ENCODE measurements around the gene TRIM64C.
"Not testable (repeated sequence)": the region's sequence is repeated elsewhere in the genome, so short reads cannot be mapped to it uniquely, and the experiment has no call there.

Gene TRIM64C, protein sequence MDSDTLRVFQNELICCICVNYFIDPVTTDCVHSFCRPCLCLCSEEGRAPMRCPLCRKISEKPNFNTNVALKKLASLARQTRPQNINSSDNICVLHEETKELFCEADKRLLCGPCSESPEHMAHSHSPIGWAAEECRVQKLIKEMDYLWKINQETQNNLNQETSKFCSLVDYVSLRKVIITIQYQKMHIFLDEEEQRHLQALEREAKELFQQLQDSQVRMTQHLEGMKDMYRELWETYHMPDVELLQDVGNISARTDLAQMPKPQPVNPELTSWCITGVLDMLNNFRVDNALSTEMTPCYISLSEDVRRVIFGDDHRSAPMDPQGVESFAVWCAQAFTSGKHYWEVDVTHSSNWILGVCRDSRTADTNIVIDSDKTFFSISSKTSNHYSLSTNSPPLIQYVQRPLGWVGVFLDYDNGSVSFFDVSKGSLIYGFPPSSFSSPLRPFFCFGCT

DNA sequence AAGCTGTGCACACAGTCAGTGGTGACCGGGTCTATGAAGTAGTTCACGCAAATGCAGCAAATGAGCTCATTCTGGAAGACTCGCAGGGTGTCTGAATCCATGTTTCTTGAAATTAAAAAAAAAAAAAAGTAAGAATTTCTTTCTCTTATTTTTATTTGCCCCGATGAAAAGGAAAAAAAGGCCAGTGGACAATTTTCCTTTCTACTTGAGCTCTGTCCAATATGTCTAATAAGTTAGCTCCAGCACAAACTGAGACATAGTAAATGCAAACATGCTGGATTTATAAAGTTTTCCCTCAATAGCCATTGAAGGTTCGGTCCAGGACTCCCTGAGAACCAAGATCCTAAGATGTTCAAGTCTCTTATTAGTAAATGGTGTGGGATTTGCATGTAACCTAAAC, at the start of gene TRIM64C:
TSS of gene TRIM64C (minus strand) at position 101 of the 400 bp plus-strand sequence. CDS start at position 101, 0 bp downstream.
- in situ Hi-C loops (cut with HindIII; ENCODE audit: low pct_unique_long_range_greater_than_20kb, low sequenced_read_pairs); DNase-seq (ENCODE audit: low read depth in 1 of 2, low spot score in 1 of 2): not testable (repeated sequence)

- in situ Hi-C loops (cut with HindIII; ENCODE audit: low pct_unique_long_range_greater_than_20kb, low sequenced_read_pairs); DNase-seq (ENCODE audit: low read depth in 1 of 2, low spot score in 1 of 2): not testable (repeated sequence)
Observed at GRCh38 chr11:49102356-49102755, 43.4 kb upstream of the TRIM64C start.

DNA sequence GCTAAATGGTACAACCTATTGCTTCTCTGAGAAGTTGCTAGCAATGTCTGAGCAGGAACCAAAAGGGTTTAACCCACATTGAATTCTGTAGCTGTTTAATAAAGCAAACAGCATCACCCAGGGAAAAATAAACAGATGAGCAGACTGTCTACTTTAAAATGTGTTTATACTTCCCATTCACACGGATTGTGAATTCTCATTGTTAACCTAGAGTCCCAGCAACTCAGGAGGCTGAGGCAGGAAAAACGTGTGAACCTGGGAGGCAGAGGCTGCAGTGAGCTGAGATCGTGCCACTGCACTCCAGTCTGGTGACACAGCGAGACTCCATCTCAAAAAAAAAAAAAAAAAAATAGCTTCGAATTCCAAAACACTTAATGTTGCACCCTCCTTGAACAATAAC, 11.0 kb upstream of the TRIM64C start:
- in situ Hi-C loops (cut with HindIII; ENCODE audit: low pct_unique_long_range_greater_than_20kb, low sequenced_read_pairs); DNase-seq (ENCODE audit: low read depth in 1 of 2, low spot score in 1 of 2): not testable (repeated sequence)

- in situ Hi-C loops (cut with HindIII; ENCODE audit: low pct_unique_long_range_greater_than_20kb, low sequenced_read_pairs); DNase-seq (ENCODE audit: low read depth in 1 of 2, low spot score in 1 of 2): not testable (repeated sequence)
Observed at GRCh38 chr11:49049821-49050220, 9.1 kb downstream of the TRIM64C start.

DNA sequence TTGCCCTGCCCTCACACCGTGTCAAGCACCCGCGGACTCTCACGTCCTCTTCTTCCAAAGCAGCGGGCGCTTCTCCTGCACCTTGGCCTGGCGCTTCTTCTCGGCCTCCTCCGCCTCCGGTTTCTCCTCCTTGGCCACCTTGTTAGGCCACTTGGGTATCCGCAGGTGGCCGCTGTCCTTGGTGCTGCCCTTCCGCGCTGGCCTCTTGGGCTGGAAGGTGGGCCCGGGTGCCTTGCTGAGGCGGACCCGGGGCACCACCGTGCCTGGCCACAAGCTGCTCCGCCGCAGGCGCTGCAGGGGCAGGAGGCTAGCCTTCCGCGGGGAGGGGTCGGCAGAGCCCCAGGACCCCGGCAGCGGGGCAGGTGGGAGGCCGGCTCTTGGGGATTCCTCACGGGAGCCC, 10.7 kb downstream of the TRIM64C start:
- in situ Hi-C loops (cut with HindIII; ENCODE audit: low pct_unique_long_range_greater_than_20kb, low sequenced_read_pairs), result not testable (repeated sequence)

GRCh38 chr11:49028523-49028922, 30.4 kb downstream of the TRIM64C start, which contains the start of gene TRIM49B:
Gene TRIM49B (plus strand): TSS chr11:49028823. CDS start chr11:49031600, 2,777 bp downstream.
- in situ Hi-C loops (cut with HindIII; ENCODE audit: low pct_unique_long_range_greater_than_20kb, low sequenced_read_pairs); DNase-seq (ENCODE audit: low read depth in 1 of 2, low spot score in 1 of 2): not testable (repeated sequence)

More for the DNA sequence above, 10.7 kb downstream of the TRIM64C start:
- peak; percentile 13 to 65 for DNase-seq (ENCODE audit: low read depth in 1 of 2, low spot score in 1 of 2)
